Activated B cell treated with CpG ODN at 0.5 μM for 24 hours (primary cell): ENCODE measurements around the gene FNDC1. TPM values are rescaled to one million over a fixed set of nuclear protein-coding genes. Genes with fewer than 3 reads are reported as not detected.

Experiments used
- ATAC-seq: fragments of 200-7000 bp; cut with Tn5 transposase; one replicate; pipeline ENCODE4 v1.10.0; 2021; ENCODE audit warnings: low read depth, mild to moderate bottlenecking, moderate library complexity
- CTCF ChIA-PET: fragments of 350-600 bp; sonication (Branson Sonifier 250); formaldehyde crosslinking; loops from one replicate; lab custom pipeline; 2021; ENCODE audit warnings: antibody characterized with exemption; lab: Charles Lee
- POLR2A ChIA-PET: fragments of 350-600 bp; sonication (Branson Sonifier 250); formaldehyde crosslinking; loops from one replicate; lab custom pipeline; 2021; ENCODE audit warnings: antibody characterized with exemption; lab: Charles Lee
- DNase-seq: peaks from one replicate; pipeline ENCODE4 v3.0.0; 2022
- H3K27ac Mint-ChIP-seq: one replicate; pipeline ENCODE4 v1.8.0; 2020; ENCODE audit warnings: mixed read lengths
- H3K27me3 Mint-ChIP-seq: one replicate; pipeline ENCODE4 v1.8.0; 2021; ENCODE audit warnings: mixed read lengths
- H3K36me3 Mint-ChIP-seq: one replicate; pipeline ENCODE4 v1.8.0; 2021; ENCODE audit warnings: low read depth, mixed read lengths
- H3K4me1 Mint-ChIP-seq: one replicate; pipeline ENCODE4 v1.8.0; 2021; ENCODE audit warnings: mixed read lengths
- H3K4me3 Mint-ChIP-seq: one replicate; pipeline ENCODE4 v1.8.0; 2020; ENCODE audit warnings: mild to moderate bottlenecking, mixed read lengths
- H3K9me3 Mint-ChIP-seq: one replicate; pipeline ENCODE4 v1.8.0; 2020; ENCODE audit warnings: mixed read lengths
- intact Hi-C: fragments of 100-400 bp; cut with micrococcal nuclease; formaldehyde crosslinking; loops from one replicate; pipeline ENCODE4 v1.15.1; 2024
- total RNA-seq: library from RNA; stranded (reverse); gene quantifications from 2 replicates; pipeline ENCODE4 v1.2.3, GENCODE V29; 2022
- TF ChIP-seq, protein P1 (sequence below): fragments of 200-600 bp; IDR thresholded peaks from one replicate; pipeline ENCODE4 v1.8.0; 2022; ENCODE audit warnings: antibody characterized with exemption, mild to moderate bottlenecking

The FNDC1 gene
- total RNA-seq, 1 donor from 2014 or later, result not detected

DNA sequence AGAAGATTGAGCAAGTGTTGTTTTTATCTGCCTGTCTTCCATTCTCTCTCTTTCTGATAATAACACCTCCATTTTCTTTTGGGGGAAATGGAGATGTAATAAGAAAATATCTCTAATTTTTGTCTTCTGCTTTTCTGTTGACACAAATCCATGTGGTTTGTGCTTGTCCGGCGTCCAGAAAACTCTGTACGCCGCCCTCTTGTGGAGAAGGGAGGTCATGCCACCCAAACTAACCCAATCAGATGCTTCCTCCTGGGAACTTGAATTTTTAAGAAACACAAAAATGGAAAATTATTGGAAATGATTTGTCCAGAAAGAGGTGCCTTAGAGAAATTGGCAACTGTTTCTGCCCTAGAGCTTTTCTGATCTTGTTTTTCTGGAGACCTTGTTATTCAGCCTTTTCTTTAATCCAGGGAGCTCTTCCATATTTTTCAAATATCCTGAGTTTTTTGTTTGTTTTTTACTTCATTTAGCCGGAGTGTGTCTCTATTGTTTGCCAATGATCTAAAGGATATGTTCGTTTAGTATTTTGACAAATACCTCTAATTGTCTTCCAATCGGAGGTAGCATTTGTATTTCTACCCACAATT is 17.8 kb upstream of the FNDC1 start:
- no peak overlapping the region for H3K4me3 Mint-ChIP-seq
- H3K9me3 Mint-ChIP-seq, result peaks cover 9% of the 10 kb centered on the region
- H3K27ac Mint-ChIP-seq, result no peak overlapping the region
- H3K4me1 Mint-ChIP-seq, result peaks cover 4% of the 10 kb centered on the region
- intact Hi-C loops, result loop anchor here (1.0 to 5.0 kb wide), 3 partner anchors 143 to 1306 kb away; no protein-coding TSS in a partner anchor
- H3K27me3 Mint-ChIP-seq, result peaks cover 7% of the 10 kb centered on the region
- ChIA-PET POLR2A (interaction anchor here (0.7 kb wide), 1 partner anchor 152 kb away, joined by 5 read pairs; the partner anchor contains the start of gene RSPH3), CTCF (interaction anchor here (0.9 to 1.1 kb wide), 4 partner anchors 11 to 151 kb away, joined by 3 to 11 read pairs (median 4); partner anchors contain the start of gene RSPH3)
- H3K36me3 Mint-ChIP-seq, result no peaks in the 10 kb centered on the region
- ATAC-seq, result peak; percentile 79
- TF ChIP-seq, protein P1, sequence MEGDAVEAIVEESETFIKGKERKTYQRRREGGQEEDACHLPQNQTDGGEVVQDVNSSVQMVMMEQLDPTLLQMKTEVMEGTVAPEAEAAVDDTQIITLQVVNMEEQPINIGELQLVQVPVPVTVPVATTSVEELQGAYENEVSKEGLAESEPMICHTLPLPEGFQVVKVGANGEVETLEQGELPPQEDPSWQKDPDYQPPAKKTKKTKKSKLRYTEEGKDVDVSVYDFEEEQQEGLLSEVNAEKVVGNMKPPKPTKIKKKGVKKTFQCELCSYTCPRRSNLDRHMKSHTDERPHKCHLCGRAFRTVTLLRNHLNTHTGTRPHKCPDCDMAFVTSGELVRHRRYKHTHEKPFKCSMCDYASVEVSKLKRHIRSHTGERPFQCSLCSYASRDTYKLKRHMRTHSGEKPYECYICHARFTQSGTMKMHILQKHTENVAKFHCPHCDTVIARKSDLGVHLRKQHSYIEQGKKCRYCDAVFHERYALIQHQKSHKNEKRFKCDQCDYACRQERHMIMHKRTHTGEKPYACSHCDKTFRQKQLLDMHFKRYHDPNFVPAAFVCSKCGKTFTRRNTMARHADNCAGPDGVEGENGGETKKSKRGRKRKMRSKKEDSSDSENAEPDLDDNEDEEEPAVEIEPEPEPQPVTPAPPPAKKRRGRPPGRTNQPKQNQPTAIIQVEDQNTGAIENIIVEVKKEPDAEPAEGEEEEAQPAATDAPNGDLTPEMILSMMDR, result peak; percentile 47
- DNase-seq, result no peak

DNA sequence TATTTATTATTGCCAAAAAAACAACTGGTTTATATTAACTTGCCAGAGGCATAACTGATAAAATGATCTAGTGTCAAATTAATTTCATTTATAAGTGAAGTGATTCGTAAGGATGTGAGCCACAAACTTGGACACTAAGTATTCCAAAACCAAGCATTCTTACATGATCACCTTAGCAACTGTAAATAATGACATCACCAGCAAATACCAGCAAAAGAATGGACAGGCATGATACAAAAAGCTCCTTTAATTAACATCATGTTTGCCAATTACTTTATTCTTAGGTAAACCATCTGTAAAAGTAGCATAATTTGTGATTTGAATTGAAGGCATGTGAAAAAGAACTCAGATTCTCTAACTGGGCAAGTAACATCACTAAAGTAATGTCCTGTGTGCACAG is 17.2 kb upstream of the FNDC1 start:
- H3K4me3 Mint-ChIP-seq, result no peak overlapping the region
- peaks cover under 1% of the 10 kb centered on the region for H3K36me3 Mint-ChIP-seq
- no peak for ATAC-seq

DNA sequence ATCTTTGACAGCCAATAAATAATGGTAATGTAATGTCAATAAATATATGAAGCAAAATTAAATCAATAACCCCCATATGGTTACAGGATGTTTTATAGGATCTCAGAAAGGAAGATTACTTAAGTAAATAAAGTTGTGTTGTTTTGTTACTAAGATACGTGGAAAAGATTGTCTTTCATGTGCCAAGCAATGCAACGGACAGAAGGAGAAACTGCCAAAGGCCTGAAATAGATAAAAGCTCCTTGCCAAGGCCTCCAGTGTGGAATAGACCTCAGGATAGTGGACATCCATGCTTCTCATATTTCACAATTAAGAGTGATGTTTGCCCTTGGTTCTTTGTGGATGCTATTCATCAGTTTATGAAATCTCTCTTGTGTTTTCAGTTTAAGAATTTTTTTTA is 16.4 kb upstream of the FNDC1 start:
- DNase-seq (no peak), ATAC-seq (no peak)
- Mint-ChIP-seq H3K27ac (no peak overlapping the region), H3K9me3 (peaks cover 13% of the 10 kb centered on the region), H3K27me3 (peaks cover 8% of the 10 kb centered on the region), H3K36me3 (peaks cover 2% of the 10 kb centered on the region), H3K4me1 (peaks cover 4% of the 10 kb centered on the region), H3K4me3 (no peak overlapping the region)
- ChIA-PET CTCF (no interaction called here), POLR2A (no interaction called here)
- intact Hi-C loops, result loop anchor here (5.0 kb wide), 2 partner anchors 940 to 1305 kb away; no protein-coding TSS in a partner anchor
- TF ChIP-seq, protein P1, result no peak

More for the DNA sequence above, 17.2 kb upstream of the FNDC1 start:
- intact Hi-C loops, result loop anchor here (5.0 kb wide), 2 partner anchors 940 to 1305 kb away; no protein-coding TSS in a partner anchor
- peaks cover 7% of the 10 kb centered on the region for H3K27me3 Mint-ChIP-seq
- ChIA-PET CTCF (interaction anchor here (0.9 to 1.1 kb wide), 4 partner anchors 12 to 152 kb away, joined by 3 to 11 read pairs (median 4); partner anchors contain the start of gene RSPH3), POLR2A (interaction anchor here (0.7 kb wide), 1 partner anchor 152 kb away, joined by 5 read pairs; the partner anchor contains the start of gene RSPH3)
- peaks cover 12% of the 10 kb centered on the region for H3K9me3 Mint-ChIP-seq
- no peak for DNase-seq
- H3K27ac Mint-ChIP-seq, result no peak overlapping the region
- TF ChIP-seq, protein P1, result no peak
- peaks cover 4% of the 10 kb centered on the region for H3K4me1 Mint-ChIP-seq

DNA sequence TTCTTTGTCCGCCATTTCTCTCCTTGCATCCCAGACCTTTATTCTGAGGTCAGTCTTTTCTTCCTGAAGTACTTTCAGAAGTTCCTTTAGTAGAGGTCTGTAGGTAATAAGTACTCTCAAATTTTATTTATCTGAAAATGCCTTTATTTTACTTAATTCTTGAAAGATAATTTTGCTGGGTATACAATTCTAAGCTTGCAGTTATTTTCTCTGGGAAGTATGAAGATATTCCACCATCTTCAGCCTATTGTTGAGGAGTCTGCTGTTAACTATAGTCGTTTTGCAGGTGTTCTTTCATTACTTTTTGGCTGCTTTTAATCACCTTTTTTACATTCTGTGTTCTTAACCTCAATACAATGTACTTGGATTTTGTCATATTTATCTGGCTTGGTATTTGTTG is 13.5 kb upstream of the FNDC1 start:
- intact Hi-C loops, result no loop called here
- no peak for DNase-seq
- Mint-ChIP-seq H3K36me3 (peaks cover 2% of the 10 kb centered on the region), H3K27ac (no peak overlapping the region), H3K4me1 (peaks cover 4% of the 10 kb centered on the region), H3K4me3 (no peak overlapping the region), H3K9me3 (peaks cover 13% of the 10 kb centered on the region), H3K27me3 (peaks cover 10% of the 10 kb centered on the region)
- ChIA-PET CTCF (interaction anchor here (0.8 kb wide), 1 partner anchor 114 kb away, joined by 3 read pairs; no protein-coding TSS in a partner anchor), POLR2A (no interaction called here)
- ATAC-seq, result no peak
- TF ChIP-seq, protein P1, result no peak

GRCh38 chr6:159156089-159156488 is 13.1 kb upstream of the FNDC1 start:
- no peak overlapping the region for H3K4me3 Mint-ChIP-seq
- CTCF ChIA-PET, result interaction anchor here (0.8 kb wide), 1 partner anchor 114 kb away, joined by 3 read pairs; no protein-coding TSS in a partner anchor

More at GRCh38 chr6:159156089-159156488, 13.1 kb upstream of the FNDC1 start:
- no peak overlapping the region for H3K27ac Mint-ChIP-seq
- H3K9me3 Mint-ChIP-seq, result peaks cover 13% of the 10 kb centered on the region
- H3K36me3 Mint-ChIP-seq, result peaks cover 2% of the 10 kb centered on the region
- TF ChIP-seq, protein P1, result no peak
- peaks cover 10% of the 10 kb centered on the region for H3K27me3 Mint-ChIP-seq
- DNase-seq, result no peak
- POLR2A ChIA-PET, result no interaction called here
- H3K4me1 Mint-ChIP-seq, result peaks cover 4% of the 10 kb centered on the region
- intact Hi-C loops, result no loop called here
- ATAC-seq, result no peak
